ENCODE measurements around the gene HIRA. TPM values are rescaled to one million over a fixed set of nuclear protein-coding genes. Genes with fewer than 3 reads are reported as not detected.

Gene HIRA
- total and polyA plus RNA-seq, 9 of the 15 experiments (the other 6 are each of a cell fraction or from before 2014, with no cell fraction given): 0.96 to 132 (median 58.4) TPM

DNA sequence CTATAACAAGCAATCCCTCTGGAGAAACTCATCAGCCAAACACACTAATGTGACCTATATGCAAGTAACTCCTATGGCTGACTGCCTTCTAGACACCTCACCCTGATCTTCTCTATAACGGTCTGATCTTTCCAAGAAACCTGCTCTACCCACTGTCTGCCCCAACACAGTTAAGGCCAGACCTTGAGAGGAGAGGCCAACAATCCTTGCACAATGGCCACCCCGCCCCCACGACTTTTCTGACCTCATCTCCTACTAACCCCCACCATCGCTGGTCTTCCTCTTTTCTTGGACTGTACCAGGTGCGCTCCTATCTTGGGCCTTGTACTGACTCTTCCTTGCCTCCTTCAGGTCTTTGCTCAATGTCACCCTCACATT lies 12.5 kb downstream of the HIRA start (continued):
- no peak for TF ChIP-seq RBFOX2 (IDR thresholded peaks at IDR 0.05; ENCODE audit: low read depth, low read length)
- TF ChIP-seq NCOR1 (IDR thresholded peaks at IDR 0.05): no peak
- no peak for TF ChIP-seq ZSCAN29 (IDR thresholded peaks at IDR 0.05)
- no peak for TF ChIP-seq C11orf30 (IDR thresholded peaks at IDR 0.05; ENCODE audit: low read depth)
- TF ChIP-seq HCFC1 (IDR thresholded peaks at IDR 0.05; ENCODE audit: low read depth, low read length): peak; percentile 42; the same call in 1 of the 2 replicates
- no peak for TF ChIP-seq ZNF436 (CRISPR knock-in tag; IDR thresholded peaks at IDR 0.05)
- 0 out of 2 replicates have a peak, but pooled peaks have one; percentile 6 for TF ChIP-seq JUNB (CRISPR knock-in tag; conservative IDR thresholded peaks at IDR 0.05)
- TF ChIP-seq, protein P1, sequence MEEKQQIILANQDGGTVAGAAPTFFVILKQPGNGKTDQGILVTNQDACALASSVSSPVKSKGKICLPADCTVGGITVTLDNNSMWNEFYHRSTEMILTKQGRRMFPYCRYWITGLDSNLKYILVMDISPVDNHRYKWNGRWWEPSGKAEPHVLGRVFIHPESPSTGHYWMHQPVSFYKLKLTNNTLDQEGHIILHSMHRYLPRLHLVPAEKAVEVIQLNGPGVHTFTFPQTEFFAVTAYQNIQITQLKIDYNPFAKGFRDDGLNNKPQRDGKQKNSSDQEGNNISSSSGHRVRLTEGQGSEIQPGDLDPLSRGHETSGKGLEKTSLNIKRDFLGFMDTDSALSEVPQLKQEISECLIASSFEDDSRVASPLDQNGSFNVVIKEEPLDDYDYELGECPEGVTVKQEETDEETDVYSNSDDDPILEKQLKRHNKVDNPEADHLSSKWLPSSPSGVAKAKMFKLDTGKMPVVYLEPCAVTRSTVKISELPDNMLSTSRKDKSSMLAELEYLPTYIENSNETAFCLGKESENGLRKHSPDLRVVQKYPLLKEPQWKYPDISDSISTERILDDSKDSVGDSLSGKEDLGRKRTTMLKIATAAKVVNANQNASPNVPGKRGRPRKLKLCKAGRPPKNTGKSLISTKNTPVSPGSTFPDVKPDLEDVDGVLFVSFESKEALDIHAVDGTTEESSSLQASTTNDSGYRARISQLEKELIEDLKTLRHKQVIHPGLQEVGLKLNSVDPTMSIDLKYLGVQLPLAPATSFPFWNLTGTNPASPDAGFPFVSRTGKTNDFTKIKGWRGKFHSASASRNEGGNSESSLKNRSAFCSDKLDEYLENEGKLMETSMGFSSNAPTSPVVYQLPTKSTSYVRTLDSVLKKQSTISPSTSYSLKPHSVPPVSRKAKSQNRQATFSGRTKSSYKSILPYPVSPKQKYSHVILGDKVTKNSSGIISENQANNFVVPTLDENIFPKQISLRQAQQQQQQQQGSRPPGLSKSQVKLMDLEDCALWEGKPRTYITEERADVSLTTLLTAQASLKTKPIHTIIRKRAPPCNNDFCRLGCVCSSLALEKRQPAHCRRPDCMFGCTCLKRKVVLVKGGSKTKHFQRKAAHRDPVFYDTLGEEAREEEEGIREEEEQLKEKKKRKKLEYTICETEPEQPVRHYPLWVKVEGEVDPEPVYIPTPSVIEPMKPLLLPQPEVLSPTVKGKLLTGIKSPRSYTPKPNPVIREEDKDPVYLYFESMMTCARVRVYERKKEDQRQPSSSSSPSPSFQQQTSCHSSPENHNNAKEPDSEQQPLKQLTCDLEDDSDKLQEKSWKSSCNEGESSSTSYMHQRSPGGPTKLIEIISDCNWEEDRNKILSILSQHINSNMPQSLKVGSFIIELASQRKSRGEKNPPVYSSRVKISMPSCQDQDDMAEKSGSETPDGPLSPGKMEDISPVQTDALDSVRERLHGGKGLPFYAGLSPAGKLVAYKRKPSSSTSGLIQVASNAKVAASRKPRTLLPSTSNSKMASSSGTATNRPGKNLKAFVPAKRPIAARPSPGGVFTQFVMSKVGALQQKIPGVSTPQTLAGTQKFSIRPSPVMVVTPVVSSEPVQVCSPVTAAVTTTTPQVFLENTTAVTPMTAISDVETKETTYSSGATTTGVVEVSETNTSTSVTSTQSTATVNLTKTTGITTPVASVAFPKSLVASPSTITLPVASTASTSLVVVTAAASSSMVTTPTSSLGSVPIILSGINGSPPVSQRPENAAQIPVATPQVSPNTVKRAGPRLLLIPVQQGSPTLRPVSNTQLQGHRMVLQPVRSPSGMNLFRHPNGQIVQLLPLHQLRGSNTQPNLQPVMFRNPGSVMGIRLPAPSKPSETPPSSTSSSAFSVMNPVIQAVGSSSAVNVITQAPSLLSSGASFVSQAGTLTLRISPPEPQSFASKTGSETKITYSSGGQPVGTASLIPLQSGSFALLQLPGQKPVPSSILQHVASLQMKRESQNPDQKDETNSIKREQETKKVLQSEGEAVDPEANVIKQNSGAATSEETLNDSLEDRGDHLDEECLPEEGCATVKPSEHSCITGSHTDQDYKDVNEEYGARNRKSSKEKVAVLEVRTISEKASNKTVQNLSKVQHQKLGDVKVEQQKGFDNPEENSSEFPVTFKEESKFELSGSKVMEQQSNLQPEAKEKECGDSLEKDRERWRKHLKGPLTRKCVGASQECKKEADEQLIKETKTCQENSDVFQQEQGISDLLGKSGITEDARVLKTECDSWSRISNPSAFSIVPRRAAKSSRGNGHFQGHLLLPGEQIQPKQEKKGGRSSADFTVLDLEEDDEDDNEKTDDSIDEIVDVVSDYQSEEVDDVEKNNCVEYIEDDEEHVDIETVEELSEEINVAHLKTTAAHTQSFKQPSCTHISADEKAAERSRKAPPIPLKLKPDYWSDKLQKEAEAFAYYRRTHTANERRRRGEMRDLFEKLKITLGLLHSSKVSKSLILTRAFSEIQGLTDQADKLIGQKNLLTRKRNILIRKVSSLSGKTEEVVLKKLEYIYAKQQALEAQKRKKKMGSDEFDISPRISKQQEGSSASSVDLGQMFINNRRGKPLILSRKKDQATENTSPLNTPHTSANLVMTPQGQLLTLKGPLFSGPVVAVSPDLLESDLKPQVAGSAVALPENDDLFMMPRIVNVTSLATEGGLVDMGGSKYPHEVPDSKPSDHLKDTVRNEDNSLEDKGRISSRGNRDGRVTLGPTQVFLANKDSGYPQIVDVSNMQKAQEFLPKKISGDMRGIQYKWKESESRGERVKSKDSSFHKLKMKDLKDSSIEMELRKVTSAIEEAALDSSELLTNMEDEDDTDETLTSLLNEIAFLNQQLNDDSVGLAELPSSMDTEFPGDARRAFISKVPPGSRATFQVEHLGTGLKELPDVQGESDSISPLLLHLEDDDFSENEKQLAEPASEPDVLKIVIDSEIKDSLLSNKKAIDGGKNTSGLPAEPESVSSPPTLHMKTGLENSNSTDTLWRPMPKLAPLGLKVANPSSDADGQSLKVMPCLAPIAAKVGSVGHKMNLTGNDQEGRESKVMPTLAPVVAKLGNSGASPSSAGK (IDR thresholded peaks at IDR 0.05): no peak
- peak; percentile 4; the same call in 1 of the 2 replicates for TF ChIP-seq BACH1 (tag; IDR thresholded peaks at IDR 0.05)
- no peak for TF ChIP-seq FOXK1 (CRISPR knock-in tag; IDR thresholded peaks at IDR 0.05; ENCODE audit: borderline replicate concordance)
- no peak for TF ChIP-seq TAF1 (IDR thresholded peaks at IDR 0.05; ENCODE audit: control insufficient read depth, extremely low read depth, insufficient read depth, low read length, severe bottlenecking)
- no peak for TF ChIP-seq ZKSCAN3 (CRISPR knock-in tag; IDR thresholded peaks at IDR 0.05)
- TF ChIP-seq ZNF589 (CRISPR knock-in tag; IDR thresholded peaks at IDR 0.05; ENCODE audit: low read depth): no peak
- TF ChIP-seq, protein P2, sequence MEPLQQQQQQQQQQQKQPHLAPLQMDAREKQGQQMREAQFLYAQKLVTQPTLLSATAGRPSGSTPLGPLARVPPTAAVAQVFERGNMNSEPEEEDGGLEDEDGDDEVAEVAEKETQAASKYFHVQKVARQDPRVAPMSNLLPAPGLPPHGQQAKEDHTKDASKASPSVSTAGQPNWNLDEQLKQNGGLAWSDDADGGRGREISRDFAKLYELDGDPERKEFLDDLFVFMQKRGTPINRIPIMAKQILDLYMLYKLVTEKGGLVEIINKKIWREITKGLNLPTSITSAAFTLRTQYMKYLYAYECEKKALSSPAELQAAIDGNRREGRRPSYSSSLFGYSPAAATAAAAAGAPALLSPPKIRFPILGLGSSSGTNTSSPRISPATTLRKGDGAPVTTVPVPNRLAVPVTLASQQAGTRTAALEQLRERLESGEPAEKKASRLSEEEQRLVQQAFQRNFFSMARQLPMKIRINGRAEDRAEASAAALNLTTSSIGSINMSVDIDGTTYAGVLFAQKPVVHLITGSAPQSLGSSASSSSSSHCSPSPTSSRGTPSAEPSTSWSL (CRISPR knock-in tag; IDR thresholded peaks at IDR 0.05; ENCODE audit: borderline replicate concordance): no peak
- no peak for TF ChIP-seq ZNF121 (CRISPR knock-in tag; conservative IDR thresholded peaks at IDR 0.05)
- no peak for TF ChIP-seq TRIM28 (IDR thresholded peaks at IDR 0.05)
